Ectodermal cell (in vitro differentiated cells): ENCODE data around the gene NHLRC4.

Source experiments
- H3K27ac ChIP-seq: 2 replicates; pipeline ENCODE4 v1.7.0; 2013; ENCODE audit warnings: mild to moderate bottlenecking, low read depth, low read length; ENCODE audit not compliant: insufficient read depth, poor library complexity, severe bottlenecking
- H3K27me3 ChIP-seq: 2 replicates; pipeline ENCODE4 v1.7.0; 2013; ENCODE audit warnings: mild to moderate bottlenecking, low read length; ENCODE audit not compliant: insufficient read depth, control insufficient read depth, poor library complexity, severe bottlenecking
- H3K36me3 ChIP-seq: one replicate; pipeline ENCODE4 v1.7.0; 2013; ENCODE audit warnings: low read length; ENCODE audit not compliant: control insufficient read depth, insufficient read depth
- H3K4me1 ChIP-seq: one replicate; pipeline ENCODE4 v1.7.0; 2013; ENCODE audit warnings: low read length; ENCODE audit not compliant: control insufficient read depth, insufficient read depth
- H3K4me3 ChIP-seq: 2 replicates; pipeline ENCODE4 v1.7.0; 2013; ENCODE audit warnings: low read depth, low read length, control low read depth; ENCODE audit not compliant: insufficient read depth
- H3K9me3 ChIP-seq: 2 replicates; pipeline ENCODE4 v1.7.0; 2013; ENCODE audit warnings: mild to moderate bottlenecking, low read length, moderate library complexity; ENCODE audit not compliant: control insufficient read depth
- WGBS, 2 experiments: methylation state at CpG; one replicate each; pipeline ENCODE4 v1.1.7; 2013; ENCODE audit warnings: missing lambda C conversion rate in 2 of 2; 5-methylcytosine and 5-hydroxymethylcytosine counted together

NHLRC4 gene

DNA sequence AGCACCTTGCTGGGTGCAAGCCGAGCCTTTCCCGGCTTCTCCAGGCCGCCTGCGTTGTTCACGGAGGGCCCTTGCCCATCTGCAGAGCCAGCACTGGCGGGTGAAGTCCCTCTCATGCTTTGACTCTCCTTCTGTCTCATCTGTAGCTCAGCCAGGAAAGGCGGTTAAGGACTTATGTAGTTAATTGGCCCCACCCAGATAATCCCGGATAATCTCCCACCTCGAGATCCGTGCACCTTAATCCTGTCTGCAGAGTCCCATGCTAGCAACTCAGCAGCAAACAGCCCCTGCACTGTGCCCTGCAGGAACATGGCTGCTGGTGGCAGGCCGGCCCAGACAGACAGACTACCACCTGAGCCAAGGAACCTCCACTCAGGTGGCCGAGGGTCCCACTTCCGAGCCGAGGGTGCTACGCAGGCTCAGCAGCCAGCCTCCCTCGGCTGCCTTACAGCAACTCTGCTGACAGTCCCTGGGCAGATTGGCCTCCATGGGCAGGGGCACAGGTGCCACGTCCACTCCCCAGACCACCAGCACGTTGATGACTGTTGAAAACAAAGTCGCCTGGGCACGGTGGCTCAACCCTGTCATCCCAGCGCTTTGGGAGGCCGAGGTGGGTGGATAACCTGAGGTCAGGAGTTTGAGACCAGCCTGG lies 40.0 kb downstream of the NHLRC4 start:
- H3K27ac ChIP-seq = no peak overlapping the region
- H3K4me1 ChIP-seq = no peaks in the 10 kb centered on the region
- 93 to 94% methylated on average over 22 of the region's 22 CpGs for WGBS, 2 experiments
- no peaks in the 10 kb centered on the region for H3K9me3 ChIP-seq
- H3K4me3 ChIP-seq = no peak overlapping the region
- H3K27me3 ChIP-seq = no peaks in the 10 kb centered on the region
- no peaks in the 10 kb centered on the region for H3K36me3 ChIP-seq

DNA sequence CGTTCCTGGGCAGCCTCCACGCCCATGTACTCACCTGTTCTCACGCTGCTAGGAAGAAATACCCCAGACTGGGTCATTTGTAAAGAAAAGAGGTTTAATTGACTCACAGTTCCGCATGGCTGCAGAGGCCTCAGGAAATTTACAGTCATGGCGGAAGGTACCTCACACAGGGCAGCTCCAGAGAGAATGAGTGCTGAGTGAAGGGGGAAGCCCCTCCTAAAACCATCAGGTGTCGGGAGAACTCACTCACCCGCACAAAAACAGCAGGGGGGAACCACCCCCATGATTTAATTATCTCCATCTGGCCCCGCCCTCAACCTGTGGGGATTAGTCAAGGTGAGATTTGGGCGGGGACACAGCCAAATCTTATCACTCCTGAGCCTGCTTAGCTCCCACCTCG lies 41.2 kb downstream of the NHLRC4 start:
- Histone ChIP-seq H3K27me3 (no peaks in the 10 kb centered on the region), H3K36me3 (no peaks in the 10 kb centered on the region), H3K27ac (no peak overlapping the region), H3K9me3 (no peaks in the 10 kb centered on the region), H3K4me1 (no peaks in the 10 kb centered on the region), H3K4me3 (no peak overlapping the region)
- 73 to 75% methylated on average over 9 to 10 of the region's 10 CpGs for WGBS, 2 experiments

DNA sequence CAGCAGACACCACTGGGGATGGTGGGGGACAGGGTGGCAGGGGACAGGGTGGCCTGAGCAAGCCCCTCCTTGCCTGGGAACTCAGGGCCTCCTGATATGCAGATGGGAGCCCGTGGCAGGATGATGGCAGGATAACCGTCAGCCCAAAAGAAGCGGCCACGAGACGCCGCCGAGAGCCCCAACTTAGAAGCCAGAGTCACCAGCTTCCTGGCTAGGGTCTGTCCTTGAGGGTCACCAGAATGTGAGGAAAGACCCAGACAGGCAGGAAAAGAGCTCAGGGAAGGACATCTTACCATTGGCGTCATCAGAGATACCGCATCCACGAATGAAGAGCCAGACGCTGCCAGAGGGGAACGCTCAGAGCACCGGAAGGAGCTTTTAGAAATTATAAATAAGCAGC lies 42.5 kb downstream of the NHLRC4 start:
- 95 to 96% methylated on average over 13 of the region's 13 CpGs for WGBS, 2 experiments
- Histone ChIP-seq H3K36me3 (no peaks in the 10 kb centered on the region), H3K4me3 (no peak overlapping the region), H3K9me3 (no peaks in the 10 kb centered on the region), H3K4me1 (no peaks in the 10 kb centered on the region), H3K27ac (no peak overlapping the region), H3K27me3 (no peaks in the 10 kb centered on the region)

DNA sequence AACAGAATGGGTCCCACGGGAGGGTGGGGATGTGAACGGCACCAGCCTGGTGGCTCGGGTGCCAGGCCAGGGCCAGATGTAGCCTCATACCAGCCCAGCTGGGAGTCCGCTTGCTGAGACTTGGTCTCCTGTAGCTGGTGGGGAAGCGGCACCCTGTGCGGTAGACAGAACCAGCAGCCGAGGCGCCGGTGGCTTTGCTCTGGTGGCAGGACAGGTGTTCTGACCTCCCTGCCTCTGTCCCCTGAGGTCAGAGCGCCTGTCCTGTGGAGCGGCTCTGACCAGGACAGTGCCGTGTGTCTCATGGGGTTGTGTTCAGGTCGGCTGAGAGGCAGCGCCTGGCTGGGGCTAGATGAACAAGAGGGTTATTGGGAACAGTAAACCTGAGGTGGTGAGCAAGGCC lies 43.2 kb downstream of the NHLRC4 start:
- H3K27ac ChIP-seq = no peak overlapping the region
- 94% methylated on average over 14 of the region's 14 CpGs for WGBS, 2 experiments

DNA sequence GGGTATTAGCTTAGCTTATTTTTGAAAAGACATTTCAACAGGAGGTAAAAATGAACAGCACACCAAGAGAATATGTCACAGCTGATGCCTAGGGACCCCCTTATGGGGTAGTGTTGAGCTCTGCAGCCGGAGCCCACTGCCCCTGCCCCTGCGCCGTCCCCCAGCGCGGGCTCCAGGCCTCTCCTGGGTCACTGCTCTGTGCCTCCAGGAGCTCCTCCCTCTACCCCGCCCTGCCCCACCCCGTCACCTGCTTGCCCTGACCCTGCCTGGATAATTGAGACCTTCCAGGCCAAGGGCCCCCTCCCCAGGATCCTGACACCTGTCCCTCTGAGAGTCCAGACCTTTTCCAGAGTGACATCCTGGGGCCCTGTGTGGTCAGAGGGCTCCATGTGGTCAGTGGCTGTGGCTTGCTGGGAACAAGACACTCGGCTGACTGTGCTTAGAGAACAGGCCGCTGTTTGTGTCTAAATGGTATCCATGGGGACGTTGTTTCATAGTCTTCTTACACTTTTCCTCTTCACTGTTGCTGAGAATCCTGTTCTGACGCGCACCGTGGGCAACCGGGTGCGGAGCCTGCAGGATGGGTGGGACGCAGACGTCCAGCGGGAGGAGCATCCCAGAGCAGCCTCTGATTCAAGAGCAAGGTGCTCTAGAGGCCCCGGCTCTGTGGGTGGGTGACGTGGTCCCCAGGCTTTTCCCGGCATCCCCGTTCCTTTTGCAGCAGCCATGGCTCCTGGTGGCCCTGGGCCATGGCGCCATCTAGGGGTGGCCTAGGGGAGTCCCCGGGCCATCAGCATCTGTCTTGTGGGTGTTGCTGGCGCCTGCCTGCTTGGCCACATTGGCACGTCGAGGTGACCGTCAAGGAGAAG lies 43.9 kb downstream of the NHLRC4 start:
- Histone ChIP-seq H3K4me1 (no peaks in the 10 kb centered on the region), H3K4me3 (no peak overlapping the region), H3K9me3 (no peaks in the 10 kb centered on the region), H3K27ac (no peak overlapping the region), H3K36me3 (no peaks in the 10 kb centered on the region), H3K27me3 (no peaks in the 10 kb centered on the region)
- WGBS, 2 experiments = 82 to 84% methylated on average over 28 of the region's 28 CpGs

More for the DNA sequence above, 43.2 kb downstream of the NHLRC4 start:
- Histone ChIP-seq H3K4me3 (no peak overlapping the region), H3K9me3 (no peaks in the 10 kb centered on the region), H3K27me3 (no peaks in the 10 kb centered on the region), H3K36me3 (no peaks in the 10 kb centered on the region), H3K4me1 (no peaks in the 10 kb centered on the region)

DNA sequence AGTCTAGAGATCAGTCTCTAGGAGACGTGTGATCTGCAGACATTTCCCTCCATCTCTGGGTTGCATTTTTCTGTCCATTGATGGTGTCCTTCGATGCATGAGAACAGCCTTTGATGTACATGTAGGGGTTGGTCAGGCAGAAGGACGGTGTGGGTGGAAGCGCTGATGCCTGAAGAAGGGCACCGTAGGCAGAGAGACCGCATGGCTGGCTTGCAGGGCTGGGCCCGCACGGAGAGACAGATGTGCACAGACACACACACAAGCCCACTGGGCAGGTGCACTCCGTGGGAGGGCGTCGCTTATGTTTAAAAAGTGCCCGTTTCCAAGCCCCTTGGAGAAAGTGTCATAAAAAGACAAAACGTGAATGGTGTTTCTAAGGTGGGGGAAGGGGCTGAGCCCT lies 48.3 kb downstream of the NHLRC4 start:
- no peak overlapping the region for H3K27ac ChIP-seq
- no peaks in the 10 kb centered on the region for H3K36me3 ChIP-seq
- H3K9me3 ChIP-seq = no peaks in the 10 kb centered on the region
- no peak overlapping the region for H3K4me3 ChIP-seq
- WGBS, 2 experiments = 95 to 97% methylated on average over 13 of the region's 13 CpGs
- H3K4me1 ChIP-seq = no peaks in the 10 kb centered on the region
- no peaks in the 10 kb centered on the region for H3K27me3 ChIP-seq

DNA sequence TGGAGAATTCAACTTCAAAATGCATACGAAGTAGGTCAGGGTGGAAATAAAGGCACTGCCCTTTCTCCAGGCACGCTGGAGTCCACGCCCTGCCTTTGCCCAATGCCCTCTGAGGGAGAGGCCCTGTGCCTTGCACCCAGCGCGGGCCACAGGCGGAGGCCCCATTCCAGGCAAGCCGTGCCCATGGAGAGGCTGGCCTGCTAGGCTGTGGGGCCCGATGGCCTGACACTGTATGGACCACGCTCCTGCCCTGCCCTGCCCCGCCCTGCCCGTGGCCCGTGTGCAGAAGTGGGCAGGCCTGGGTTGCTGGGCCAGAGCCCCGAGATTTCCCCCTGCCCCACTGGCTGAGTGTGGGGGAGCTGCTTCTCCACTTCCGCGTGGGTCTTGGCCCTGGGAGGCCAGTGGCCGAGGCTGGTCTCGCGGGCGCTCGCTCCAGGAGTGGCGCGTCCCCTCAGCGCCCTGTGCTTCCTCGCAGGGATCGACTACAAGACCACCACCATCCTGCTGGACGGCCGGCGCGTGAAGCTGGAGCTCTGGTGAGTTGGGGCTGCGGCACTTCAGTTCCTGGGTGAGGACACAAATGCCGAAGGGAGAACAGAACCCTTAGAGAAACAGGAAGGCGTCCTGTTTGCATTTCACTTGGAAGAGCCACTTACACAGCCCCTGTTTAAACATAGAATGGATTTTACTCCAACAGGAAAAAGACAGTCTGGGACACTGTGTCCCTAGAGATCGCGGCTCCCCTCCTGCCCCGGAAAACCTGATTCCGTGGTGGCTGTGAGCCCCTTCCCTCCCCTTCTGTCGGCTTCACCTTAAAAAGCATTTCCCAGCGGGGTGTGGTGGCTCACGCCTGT lies 50.2 kb downstream of the NHLRC4 start:
- Histone ChIP-seq H3K27ac (no peak overlapping the region), H3K4me1 (no peaks in the 10 kb centered on the region), H3K9me3 (no peaks in the 10 kb centered on the region), H3K36me3 (no peaks in the 10 kb centered on the region), H3K27me3 (no peaks in the 10 kb centered on the region), H3K4me3 (no peak overlapping the region)
- 95% methylated on average over 39 of the region's 39 CpGs for WGBS, 2 experiments

DNA sequence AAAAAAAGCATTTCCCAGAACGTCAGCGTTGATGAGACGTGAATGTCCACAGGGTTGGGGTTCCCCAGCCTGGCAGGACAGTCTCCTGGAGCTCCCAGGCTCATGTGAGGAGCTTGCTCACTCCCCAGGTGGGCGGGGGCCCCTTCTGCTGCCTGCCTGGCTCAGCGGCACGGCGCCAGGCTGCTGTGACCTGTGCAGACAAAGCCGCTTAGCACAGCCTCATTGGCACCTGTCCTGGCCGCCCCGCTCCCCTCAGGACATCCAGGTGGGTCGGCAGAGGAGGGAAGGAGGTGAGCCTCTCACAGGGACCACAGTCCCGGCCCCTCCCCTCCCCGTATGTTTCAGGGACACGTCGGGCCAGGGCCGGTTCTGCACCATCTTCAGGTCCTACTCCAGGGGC lies 51.0 kb downstream of the NHLRC4 start:
- H3K4me1 ChIP-seq = no peaks in the 10 kb centered on the region
- 92 to 95% methylated on average over 16 of the region's 16 CpGs for WGBS, 2 experiments
- no peak overlapping the region for H3K27ac ChIP-seq
- H3K9me3 ChIP-seq = no peaks in the 10 kb centered on the region
- no peaks in the 10 kb centered on the region for H3K36me3 ChIP-seq
- no peak overlapping the region for H3K4me3 ChIP-seq
- H3K27me3 ChIP-seq = no peaks in the 10 kb centered on the region
